ENCODE results near the gene ALK.
A peak's percentile ranks its signal among the peaks of the same experiment; 100 is the strongest.

ALK gene

DNA sequence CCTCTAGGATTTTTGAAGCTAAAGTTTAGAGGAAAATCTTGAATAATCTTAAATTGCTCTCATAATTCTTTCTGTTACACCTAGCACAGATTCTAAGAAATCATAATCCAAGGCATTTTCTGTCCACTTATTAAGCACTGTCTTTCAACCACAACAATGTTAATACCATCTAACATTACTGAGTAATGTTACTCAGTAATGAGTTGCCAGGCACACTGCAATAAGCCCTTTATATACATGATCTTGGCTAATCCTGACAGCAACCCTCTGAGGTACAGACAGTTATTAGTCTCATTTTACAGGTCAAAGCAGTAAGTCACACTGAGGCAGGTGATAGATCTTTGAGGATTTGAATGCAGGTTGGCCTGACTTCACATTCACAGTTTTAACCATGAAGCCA, 291.9 kb downstream of the ALK start:
- DNase-seq = no peak

DNA sequence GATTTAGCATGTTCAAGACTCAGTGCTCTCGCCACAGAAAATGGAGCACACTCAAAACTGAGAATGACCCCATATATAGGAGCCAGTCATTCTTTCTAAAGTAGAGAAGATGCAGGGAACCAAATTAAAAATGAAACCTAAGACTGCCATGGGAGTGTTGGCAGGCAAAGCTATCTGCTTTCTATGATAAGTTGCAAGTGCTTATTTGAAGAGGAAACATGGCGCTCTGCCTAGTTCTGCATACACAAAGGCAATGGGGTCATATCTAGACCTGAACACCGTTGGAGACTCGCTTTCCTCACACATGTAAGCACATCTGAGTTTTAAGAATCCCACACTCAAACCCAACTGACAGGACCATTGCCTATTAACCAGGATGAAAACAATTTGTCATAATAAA, 292.5 kb downstream of the ALK start:
- peak; percentile 57 for DNase-seq

- no peak for DNase-seq
These were observed 293.2 kb downstream of the ALK start for GRCh38 chr2:29628108-29628745.

DNA sequence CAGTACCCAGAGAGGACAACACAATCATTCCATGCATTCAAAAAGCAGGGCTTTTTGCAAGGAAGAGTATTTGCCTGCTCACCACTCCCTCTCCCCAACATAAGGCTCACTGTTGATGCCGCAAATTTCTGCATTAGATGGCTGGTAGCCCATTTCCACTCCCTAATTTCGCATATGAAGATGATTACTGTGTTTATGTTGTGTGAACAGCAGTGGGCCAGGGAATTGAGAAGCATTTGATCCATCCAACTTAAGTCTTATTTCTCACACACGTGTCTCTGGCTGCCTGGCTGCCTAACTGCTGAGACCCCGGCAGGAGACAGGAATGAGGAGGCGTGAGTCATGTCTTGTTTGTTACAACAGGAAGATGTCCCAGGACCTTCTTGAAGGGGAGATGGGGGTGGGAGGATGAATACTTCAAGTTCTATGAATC, 294.1 kb downstream of the ALK start:
- no peak for DNase-seq

DNA sequence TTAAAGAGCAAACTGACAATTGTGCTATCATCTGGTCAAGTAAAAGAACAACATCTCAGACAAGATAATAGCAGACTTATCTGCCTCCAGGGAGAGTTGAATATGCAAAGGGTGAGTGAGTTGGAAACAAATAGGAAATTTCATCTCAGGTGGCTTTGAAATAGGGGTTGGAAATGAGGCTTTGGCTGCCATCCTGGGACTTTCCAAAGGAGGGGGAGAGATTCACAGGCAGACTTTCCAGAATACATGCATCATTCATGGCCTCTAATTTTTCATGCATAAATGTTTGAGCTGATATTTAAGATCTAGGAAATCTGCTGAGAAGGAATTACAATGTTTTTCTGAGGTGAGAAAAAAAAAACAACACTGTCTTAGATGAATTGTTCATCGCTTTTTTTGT, 300.5 kb downstream of the ALK start:
- no peak for DNase-seq

DNA sequence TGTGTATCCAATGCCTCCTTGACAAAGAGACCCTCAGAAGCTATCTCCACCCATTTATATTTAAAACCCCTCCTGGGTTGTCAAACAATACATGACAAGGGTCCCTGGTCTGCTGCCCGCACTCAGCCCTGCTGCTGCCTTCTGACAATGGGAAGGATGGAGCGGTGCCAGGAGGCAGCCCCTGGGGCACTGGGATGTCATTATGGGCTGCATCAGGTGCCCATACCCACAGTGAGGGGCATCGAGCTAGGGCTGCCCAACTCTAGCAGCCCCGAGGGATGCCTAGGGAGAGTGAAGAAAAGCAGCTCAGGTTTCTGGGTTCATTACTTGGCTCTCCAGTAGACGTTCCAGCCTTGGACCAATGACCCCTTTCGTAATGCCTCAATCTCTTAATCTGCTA, 301.7 kb downstream of the ALK start:
- no peak for DNase-seq

DNA sequence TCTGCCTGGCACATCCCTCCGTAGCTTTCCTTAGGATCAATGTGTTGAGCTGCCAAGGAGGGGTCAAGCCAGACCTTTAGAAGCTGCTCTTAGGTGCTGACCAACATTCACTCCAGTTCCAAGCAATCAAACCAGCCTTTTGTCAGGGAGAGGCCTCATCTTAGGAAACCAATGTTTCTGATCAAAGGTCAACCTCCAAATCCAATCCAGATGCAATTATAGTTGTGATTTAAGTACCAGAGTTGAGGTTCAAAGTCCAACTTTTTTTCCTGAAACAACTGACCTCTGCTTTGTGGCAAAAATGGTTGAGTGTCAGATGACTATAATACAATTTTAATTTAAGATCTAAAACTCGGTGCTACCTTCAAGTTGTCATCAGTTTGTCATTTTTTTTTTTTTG, 303.4 kb downstream of the ALK start:
- no peak for DNase-seq

- no peak for DNase-seq
These were observed 304.0 kb downstream of the ALK start for GRCh38 chr2:29617351-29617750.

DNA sequence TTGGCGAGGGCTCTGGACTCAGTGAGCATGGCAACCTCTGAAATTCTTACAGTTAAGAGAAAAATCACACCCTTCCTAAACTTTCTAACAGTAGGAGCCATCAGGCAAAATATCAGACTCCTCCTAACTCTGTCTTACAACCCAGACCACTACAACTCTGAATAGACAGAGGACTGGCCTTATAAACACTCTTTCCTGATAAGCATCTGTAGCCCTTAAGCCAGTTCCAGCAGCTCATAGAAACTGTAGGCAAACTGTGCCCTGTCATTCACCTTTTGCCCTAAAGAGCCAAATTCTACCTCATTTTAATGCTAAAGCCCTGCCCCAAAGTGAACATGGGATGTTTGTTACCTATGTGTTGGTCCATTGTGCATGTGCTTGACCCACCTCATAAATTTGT, 304.8 kb downstream of the ALK start:
- DNase-seq = no peak

DNA sequence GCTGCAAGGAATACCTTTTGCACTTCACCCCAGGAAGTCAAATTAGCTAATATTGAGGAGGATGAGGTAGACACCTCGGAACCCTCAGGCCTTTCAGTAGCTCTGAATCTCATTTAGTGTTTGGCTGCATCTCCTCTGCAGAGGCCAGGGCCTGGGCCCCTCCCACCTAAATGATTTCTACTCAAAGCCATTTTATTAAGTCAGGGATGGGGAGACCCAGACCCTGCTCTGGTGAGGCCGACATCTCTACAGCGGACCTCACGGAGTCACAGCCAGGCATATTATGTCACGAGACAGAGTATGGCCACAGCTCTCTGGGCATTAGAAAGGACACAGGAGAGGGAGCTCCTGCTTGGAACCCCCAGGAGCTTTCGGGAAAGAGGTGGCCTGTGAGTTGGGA, 305.5 kb downstream of the ALK start:
- no peak for DNase-seq

GRCh38 chr2:29615183-29615582, 306.2 kb downstream of the ALK start:
- no peak for DNase-seq

DNA sequence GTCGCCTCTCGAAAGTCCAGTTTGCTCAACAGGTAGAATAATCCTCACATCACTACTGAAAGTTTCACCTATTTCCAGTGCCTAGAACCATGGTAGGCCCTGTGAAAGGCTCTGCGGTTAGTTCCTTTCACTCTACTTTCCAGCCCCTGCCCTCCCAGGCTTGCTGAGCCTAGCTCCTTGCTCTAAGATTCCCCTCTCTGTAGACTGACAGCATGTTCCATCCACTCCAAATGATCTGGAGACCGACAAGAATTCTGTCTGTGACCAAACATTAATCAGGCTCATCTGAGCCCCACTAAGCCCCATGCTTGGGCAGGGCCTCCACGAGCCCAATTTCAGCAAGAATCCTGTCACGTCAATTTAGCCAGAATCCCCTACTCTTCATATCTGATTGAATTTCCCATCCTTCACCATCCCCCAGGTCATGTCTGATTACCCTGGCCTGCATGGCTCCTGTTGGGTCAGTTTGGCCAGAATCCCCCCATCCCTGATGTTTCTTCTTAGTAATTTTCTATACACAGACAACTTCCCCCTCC, 307.0 kb downstream of the ALK start:
- no peak for DNase-seq

GRCh38 chr2:29613792-29614266, 307.6 kb downstream of the ALK start:
- no peak for DNase-seq

- no peak for DNase-seq
These were observed 308.3 kb downstream of the ALK start for GRCh38 chr2:29613067-29613466.

DNA sequence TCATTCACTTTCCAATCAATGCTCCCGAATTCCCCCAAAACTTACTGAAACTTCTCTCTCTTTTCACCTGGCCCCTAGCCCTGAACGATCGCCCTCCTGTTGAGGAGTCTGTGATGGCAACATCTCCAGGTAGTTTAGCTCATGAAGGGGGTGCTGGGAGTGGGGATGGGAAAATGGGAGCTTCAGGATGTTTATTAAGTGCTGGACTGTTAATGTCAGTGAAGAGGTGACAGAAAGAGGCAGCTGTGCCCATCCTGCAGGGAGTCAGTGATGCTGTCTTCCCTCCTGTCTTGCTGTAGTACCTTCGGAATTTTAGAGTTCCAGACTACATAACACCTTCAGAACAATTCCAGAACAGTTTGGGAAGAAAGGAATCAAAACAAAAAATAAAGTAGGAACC, 308.8 kb downstream of the ALK start:
- DNase-seq = no peak

DNA sequence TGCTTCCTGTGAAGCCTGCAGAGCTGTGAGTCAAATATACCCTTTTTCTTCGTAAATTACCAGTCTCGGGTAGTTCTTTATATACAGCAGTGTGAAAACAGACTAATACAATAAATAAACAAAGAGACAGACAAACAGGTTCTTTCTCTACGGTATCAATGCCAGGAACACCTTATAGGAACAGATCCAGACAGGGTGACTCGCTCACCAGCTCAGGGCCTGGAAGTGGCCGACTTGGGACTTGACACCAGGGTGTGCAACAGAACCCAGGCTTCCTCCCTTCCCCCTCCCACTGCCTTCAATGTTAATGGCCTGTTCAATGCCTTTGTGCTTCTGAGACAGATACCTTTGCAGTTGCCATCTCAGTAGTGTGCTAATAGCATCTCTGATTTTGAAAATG, 309.5 kb downstream of the ALK start:
- no peak for DNase-seq

GRCh38 chr2:29611261-29611660, 310.1 kb downstream of the ALK start:
- DNase-seq = no peak

DNA sequence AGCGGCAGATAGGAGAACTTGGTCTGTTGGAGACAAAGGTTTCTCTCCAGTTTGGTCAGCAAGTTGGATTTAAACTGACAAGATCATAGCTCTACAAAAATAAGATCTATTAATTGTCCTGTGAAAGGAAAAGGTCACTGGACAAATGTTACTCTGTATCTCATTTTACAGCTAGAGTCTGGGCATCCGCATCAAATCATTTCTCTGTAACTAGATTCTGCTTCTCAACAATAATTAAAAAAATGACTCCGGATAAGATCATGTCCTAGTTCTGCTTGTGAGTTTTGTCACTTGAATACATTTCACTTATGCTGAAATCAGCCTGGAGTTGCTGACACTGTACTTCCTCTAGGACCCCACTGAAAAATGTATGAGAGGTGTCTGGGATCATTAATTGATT, 310.8 kb downstream of the ALK start:
- DNase-seq = no peak

DNA sequence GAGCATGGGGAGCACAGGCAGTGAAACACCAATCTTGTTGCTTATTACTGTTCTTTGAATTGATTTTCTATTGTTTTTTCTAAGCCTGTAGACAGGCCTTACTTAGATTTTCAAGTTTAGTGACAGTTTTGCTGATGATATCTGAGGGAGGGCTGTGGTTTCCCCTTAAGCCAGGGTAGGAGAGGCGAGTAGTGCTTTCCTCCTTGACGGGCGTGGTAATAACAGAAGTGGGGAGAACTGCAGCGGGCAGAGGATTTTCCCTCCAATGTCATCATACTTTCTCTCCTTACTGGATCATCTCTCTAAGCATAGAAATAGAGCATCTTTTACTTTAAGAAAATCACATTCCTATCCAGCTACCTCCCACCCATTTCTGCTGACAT, 314.4 kb downstream of the ALK start:
- DNase-seq = no peak

DNA sequence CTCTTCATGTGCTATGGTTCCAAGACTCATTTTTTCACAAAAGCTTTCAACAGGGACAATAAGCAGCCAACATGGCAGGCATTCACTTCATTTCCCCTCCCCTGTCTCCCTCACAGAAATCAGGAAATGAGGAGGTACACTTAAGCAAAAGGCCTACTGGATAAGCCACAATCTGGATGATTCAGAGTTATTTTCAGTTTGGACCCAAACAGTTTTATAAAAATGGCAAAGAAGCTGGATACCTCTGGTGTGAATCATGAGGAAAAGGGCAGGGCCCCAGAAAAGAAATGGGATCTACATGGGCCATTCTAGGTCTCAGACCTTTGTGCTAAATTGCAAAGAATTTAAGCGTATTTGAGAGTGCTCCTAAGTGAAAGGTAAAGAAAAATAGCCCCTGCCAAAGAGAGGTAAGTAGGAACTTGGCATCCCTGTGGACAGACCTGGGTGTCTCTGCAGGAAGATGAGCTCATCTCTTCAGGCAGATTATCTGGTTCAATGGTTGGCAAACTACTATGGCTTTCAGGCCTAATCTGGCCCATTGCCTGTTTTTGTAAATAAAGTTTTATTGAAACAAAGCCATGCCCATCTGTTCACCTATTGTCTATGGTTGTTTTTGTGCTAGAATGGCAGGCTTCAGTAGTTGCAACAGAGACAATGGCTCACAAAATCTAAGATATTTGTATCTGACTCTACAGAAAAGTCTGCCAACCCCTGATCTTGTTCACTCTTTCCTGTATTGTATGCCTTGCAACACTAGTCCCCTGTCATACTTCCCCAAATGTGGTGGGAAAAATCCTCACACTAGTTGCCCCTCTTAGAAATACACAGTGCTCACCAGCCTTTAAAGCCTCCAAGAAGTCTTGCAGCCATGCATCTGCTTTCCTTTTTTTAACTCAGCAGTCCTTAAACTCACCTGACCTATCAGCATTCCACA, 315.0 kb downstream of the ALK start:
- no peak for DNase-seq

DNA sequence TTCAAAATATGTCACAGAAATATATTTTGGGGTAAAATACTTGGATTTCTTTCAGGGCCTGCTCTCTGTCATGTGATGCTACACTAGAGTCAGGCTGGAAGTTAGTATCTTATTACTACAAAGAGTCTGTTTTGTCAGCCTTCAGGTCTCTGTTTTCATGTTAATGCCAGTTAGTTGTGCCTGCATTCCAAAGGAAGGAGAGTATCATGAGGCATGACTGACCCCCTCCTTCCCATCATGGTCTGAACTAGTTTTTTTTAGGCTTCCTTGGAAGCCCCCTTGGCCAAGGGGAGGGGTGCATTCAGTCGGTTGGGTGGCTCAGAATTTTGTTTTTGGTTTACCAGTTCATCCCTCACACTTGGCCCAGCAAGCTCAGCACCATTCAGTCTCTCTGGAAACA, 318.0 kb downstream of the ALK start:
- no peak for DNase-seq

GRCh38 chr2:29601872-29602271, 319.5 kb downstream of the ALK start:
- no peak for DNase-seq

DNA sequence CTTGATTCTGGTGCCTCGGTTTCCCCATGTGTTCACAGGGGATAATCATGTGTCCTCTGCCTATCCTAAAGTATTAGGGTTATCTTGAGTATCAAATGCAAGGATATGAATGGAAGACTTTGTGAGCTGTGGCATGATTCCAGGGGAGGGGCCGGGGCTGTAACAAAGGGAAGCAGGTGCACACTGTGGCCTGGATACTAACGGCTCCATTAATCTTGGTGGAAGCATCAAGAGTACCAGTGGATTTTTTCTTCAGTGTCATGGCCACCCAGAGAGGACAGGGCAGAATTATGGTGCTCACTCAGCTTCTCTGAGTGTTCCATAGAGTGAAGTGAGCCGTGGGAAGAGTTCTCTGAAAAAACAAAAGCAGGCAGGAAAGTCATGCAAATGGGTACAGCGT, 320.1 kb downstream of the ALK start:
- no peak for DNase-seq

- no peak for DNase-seq
These were observed 321.4 kb downstream of the ALK start for GRCh38 chr2:29599946-29600345.
